ENCODE data around the gene PPM1J. TPM values are rescaled to one million over a fixed set of nuclear protein-coding genes. Genes with fewer than 3 reads are reported as not detected.
A peak's percentile ranks its signal among the peaks of the same experiment; 100 is the strongest.

Gene PPM1J
- total RNA-seq, 1 donor from 2014 or later = 1.4 TPM

DNA sequence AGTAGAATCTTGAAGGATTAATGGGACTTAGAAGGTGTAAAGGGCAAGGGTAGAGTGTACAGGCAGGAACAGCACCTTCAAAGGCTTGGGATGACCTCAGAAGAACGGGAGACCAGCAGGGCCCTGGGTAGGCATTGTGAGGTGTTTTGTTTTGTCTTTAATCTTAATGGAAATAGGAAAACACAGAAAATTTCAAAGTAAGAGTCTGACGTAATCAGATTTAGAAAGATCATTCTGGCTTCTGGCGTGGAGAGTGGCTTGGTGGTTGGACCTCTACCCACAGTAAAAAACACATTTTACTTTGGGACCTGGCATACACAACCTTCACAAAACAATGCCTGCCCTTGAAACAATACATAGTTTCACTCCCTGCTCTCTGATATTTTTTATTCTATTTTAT lies 36.5 kb downstream of the PPM1J start:
- Mint-ChIP-seq H3K9me3 (no peaks in the 10 kb centered on the region), H3K27me3 (ENCODE audit: low read depth) (no peaks in the 10 kb centered on the region), H3K4me1 (peaks cover 32% of the 10 kb centered on the region), H3K27ac (ENCODE audit: unreplicated experiment) (no peak overlapping the region), H3K36me3 (ENCODE audit: low read depth) (peaks cover 6% of the 10 kb centered on the region), H3K4me3 (no peak overlapping the region)
- TF ChIP-seq, protein P1, sequence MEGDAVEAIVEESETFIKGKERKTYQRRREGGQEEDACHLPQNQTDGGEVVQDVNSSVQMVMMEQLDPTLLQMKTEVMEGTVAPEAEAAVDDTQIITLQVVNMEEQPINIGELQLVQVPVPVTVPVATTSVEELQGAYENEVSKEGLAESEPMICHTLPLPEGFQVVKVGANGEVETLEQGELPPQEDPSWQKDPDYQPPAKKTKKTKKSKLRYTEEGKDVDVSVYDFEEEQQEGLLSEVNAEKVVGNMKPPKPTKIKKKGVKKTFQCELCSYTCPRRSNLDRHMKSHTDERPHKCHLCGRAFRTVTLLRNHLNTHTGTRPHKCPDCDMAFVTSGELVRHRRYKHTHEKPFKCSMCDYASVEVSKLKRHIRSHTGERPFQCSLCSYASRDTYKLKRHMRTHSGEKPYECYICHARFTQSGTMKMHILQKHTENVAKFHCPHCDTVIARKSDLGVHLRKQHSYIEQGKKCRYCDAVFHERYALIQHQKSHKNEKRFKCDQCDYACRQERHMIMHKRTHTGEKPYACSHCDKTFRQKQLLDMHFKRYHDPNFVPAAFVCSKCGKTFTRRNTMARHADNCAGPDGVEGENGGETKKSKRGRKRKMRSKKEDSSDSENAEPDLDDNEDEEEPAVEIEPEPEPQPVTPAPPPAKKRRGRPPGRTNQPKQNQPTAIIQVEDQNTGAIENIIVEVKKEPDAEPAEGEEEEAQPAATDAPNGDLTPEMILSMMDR (conservative IDR thresholded peaks at IDR 0.05) = no peak
- DNase-seq (ENCODE audit: low read depth, low spot score) = no peak

DNA sequence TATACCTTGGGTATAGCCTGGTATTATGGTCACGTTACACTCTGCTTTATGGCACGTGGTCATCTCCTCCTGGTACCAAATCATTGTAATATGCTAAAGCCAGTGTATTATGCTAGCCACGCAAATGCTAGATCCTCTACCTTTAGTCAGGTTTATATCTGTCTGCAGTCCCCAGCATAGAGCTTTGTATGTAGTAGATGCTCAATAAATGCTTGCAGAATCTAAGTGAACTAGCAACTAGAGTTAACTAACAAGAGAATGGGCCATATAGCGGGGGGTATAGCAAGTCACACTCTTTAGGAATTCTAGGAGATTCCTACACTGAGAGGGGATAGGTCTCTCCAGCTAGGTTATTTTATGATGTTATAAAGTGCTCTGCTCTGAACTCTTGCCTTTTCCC lies 37.6 kb downstream of the PPM1J start:
- no peaks in the 10 kb centered on the region for H3K27me3 Mint-ChIP-seq (ENCODE audit: low read depth)
- H3K4me1 Mint-ChIP-seq = peaks cover 35% of the 10 kb centered on the region
- H3K27ac Mint-ChIP-seq (ENCODE audit: unreplicated experiment) = no peak overlapping the region
- no peak for DNase-seq (ENCODE audit: low read depth, low spot score)
- H3K4me3 Mint-ChIP-seq = peak overlapping the region; percentile 29
- no peaks in the 10 kb centered on the region for H3K9me3 Mint-ChIP-seq
- peaks cover 6% of the 10 kb centered on the region for H3K36me3 Mint-ChIP-seq (ENCODE audit: low read depth)
- TF ChIP-seq, protein P1 (conservative IDR thresholded peaks at IDR 0.05) = no peak

DNA sequence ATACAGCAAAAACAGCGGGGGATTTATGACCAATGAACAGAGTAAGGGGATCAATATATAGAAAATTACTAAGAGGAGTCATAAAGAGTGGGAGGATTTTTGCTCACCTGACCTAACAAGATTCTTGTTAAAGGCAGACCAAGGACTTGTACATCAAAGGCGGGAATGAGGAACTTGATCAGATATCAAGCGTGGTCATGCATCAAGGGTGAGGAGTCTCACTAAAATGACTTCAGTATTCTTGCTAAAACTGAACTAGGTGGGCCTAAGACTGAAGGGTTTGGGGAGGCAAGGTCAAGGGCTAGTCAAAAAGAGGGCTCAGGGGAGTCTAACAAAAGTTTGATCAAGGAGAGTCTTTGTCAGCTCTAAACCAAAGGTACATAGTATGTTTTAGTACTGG lies 38.6 kb downstream of the PPM1J start:
- H3K9me3 Mint-ChIP-seq = no peaks in the 10 kb centered on the region
- peaks cover 6% of the 10 kb centered on the region for H3K36me3 Mint-ChIP-seq (ENCODE audit: low read depth)
- peaks cover 35% of the 10 kb centered on the region for H3K4me1 Mint-ChIP-seq
- DNase-seq (ENCODE audit: low read depth, low spot score) = no peak
- peak overlapping the region; percentile 90 for H3K4me3 Mint-ChIP-seq
- TF ChIP-seq, protein P1 (conservative IDR thresholded peaks at IDR 0.05) = no peak
- H3K27me3 Mint-ChIP-seq (ENCODE audit: low read depth) = no peaks in the 10 kb centered on the region
- H3K27ac Mint-ChIP-seq (ENCODE audit: unreplicated experiment) = no peak overlapping the region

DNA sequence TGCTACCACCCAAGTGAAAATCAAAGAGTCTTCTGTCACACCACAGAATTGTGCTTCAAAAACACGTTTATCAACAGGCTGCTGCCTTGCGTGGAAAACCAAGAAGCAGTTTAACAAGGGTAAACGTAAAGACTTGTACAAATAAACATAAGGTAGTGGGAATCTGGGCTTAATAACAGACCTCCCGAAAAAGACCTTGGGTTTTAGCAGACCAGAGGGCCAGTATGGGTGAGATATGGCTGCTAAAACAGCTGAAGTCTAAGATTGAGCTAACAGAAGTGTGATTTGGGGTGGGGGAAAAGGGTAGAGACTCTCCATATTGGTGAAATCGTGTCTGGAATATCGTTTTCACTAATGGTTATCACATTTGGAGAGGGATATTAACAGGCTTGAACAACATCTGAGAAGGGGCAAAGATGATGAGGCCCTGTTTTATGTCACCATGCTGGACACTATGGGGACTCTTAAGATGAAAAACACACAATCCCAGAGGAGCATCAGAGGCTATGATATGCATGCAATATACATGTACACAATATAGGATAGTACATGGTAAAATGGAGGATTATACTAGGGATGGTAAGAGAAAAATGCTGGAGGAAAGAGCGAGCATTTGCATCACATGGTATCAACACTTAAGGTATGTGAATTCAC lies 39.3 kb downstream of the PPM1J start:
- Mint-ChIP-seq H3K4me3 (peak overlapping the region; percentile 90), H3K9me3 (no peaks in the 10 kb centered on the region), H3K4me1 (peaks cover 35% of the 10 kb centered on the region), H3K27me3 (ENCODE audit: low read depth) (no peaks in the 10 kb centered on the region), H3K27ac (ENCODE audit: unreplicated experiment) (peak overlapping the region; percentile 29), H3K36me3 (ENCODE audit: low read depth) (peaks cover 6% of the 10 kb centered on the region)
- DNase-seq (ENCODE audit: low read depth, low spot score) = no peak
- TF ChIP-seq, protein P1 (conservative IDR thresholded peaks at IDR 0.05) = no peak

DNA sequence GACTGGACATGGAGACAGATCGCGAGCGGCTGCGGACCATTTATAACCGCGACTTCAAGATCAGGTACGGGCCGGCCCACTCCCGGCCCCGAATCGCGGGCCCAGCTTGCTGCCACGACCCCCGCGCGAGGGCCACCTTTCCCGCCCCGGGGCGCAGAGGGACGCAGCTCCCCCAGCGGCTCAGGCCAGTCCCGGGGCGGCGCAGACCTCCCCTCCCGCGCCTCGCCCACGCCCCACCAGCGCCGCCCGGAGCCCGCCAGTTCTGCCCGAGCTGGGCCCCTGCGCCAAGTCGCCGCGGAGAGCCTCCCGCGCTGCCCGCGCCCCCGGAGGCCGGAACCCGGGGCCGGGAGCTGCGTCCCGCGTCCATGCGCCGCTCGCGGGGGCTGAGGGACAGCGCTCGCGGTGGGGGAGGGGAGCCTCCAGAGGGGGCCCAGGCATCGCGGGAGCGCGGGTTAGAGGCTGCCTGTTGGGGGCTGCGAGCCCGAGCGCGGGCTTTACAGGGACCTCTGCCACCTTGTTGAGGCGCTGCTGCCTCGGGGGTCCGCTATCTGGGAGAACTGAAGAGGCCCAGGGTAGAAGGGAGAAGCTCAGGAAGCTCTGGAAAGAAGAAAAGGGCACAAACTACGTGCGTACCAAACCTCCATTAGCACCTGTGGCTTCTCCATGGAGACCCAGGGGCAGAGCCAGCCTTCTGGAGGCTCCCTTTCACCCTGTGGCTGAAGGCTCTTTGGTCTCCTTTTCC lies 40.0 kb downstream of the PPM1J start:
- Mint-ChIP-seq H3K27me3 (ENCODE audit: low read depth) (no peaks in the 10 kb centered on the region), H3K4me3 (peak overlapping the region; percentile 97), H3K27ac (ENCODE audit: unreplicated experiment) (peak overlapping the region; percentile 92), H3K36me3 (ENCODE audit: low read depth) (peaks cover 10% of the 10 kb centered on the region), H3K9me3 (no peaks in the 10 kb centered on the region), H3K4me1 (peaks cover 35% of the 10 kb centered on the region)
- TF ChIP-seq, protein P1 (conservative IDR thresholded peaks at IDR 0.05) = peak; percentile 28
- DNase-seq (ENCODE audit: low read depth, low spot score) = peak; percentile 62
